Muscle layer of colon (tissue), 2 donors: ENCODE results near the gene LIG3.
"Not testable (repeated sequence)": the region's sequence is repeated elsewhere in the genome, so short reads cannot be mapped to it uniquely, and the experiment has no call there.

Source experiments
- H3K27ac ChIP-seq: one replicate; pipeline ENCODE4 v1.7.0; 2013; ENCODE audit warnings: low read depth, mild to moderate bottlenecking, low read length, moderate library complexity
- H3K27me3 ChIP-seq, 2 donors: one replicate each; pipeline ENCODE4 v1.7.0; 2013; ENCODE audit warnings: low read length in 2 of 2, mild to moderate bottlenecking in 2 of 2; ENCODE audit not compliant: insufficient read depth in 2 of 2, control insufficient read depth in 1 of 2
- H3K36me3 ChIP-seq: one replicate; pipeline ENCODE4 v1.7.0; 2013; ENCODE audit warnings: mild to moderate bottlenecking, low read length; ENCODE audit not compliant: insufficient read depth
- H3K4me1 ChIP-seq: one replicate; pipeline ENCODE4 v1.7.0; 2013; ENCODE audit warnings: mild to moderate bottlenecking, low read length; ENCODE audit not compliant: insufficient read depth
- H3K4me3 ChIP-seq, 2 donors: one replicate each; pipeline ENCODE4 v1.7.0; 2013; ENCODE audit warnings: low read length in 2 of 2, low read depth in 1 of 2, mild to moderate bottlenecking in 1 of 2, moderate library complexity in 1 of 2
- H3K9ac ChIP-seq: one replicate; pipeline ENCODE4 v1.7.0; 2013; ENCODE audit warnings: low read length
- H3K9me3 ChIP-seq: one replicate; pipeline ENCODE4 v1.7.0; 2013; ENCODE audit warnings: mild to moderate bottlenecking, low read length
- donor health status: abdominal sarcoma.
- donor health status: Adenocarcinoma of cecum.

Gene LIG3

DNA sequence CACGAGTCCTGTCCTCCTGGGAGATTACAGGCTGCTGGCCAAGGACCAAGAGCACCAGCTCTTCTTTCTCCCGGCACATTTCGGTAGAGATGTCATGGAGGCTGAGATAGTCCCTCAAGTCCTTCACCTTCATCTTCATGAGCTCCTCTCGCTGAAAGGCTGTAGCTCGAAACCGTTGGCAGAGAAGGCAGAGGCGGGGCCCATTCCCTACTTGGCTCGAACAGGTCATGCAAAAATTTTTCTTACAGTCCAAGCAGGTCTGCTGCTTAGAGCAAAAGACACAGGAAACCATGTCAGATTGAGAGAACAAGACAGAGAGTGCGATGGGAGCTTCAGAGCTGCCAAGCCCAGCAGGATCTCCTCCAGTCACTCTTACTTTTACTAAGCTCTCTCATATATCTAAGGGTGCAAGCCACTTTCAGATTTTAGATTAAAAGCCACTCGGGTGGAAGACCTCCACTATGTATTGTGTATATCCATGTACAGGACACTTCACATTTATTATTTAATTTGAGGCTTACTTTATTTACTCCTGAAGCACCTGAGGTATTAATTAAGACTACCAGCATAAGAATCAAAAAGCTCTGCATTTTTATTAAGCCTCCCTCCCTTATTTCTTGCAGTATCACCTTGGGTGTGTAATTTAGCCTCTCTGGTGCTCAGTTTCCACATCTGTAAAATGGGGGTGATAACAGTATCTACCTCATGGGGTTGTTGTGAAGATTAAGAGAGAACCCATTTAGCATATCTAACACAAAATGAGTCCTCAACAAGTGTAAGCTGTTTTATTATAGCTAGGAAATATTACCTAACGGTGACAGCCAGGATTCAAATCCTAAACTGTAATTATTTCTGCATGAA, 41.4 kb downstream of the LIG3 start:
- Histone ChIP-seq H3K27ac (peak overlapping the region; percentile 95), H3K9ac (peak overlapping the region; percentile 11), H3K36me3 (peaks cover 21% of the 10 kb centered on the region), H3K9me3 (no peaks in the 10 kb centered on the region), H3K4me3 (no peak overlapping the region), H3K4me1 (peaks cover 52% of the 10 kb centered on the region), H3K27me3 (no peaks in the 10 kb centered on the region)

DNA sequence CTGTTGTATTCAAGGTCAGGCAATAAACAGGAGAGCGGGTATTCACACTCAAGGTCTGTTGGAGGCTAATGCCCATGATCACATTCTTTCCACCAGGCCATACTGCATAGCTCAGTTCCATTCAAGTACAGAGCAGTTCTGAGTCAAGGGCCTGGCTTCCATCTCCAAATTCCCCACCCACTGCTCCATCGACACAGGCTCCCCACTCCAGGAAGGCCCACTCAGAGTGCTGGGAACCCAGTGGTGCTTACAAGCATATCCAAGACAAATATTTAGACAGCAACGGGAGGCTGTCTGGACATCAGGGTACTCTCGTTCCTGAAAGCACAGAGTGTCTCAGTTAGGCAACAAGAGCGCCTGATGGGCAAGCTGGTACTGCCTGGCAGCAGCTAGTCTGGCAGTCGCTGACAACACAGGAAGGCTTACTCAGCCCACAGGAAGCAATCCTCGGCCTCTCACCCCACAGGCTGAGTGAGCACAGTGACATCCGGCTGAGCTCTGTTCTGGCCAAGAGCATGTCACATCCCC, 42.3 kb downstream of the LIG3 start:
- Histone ChIP-seq H3K9me3 (no peaks in the 10 kb centered on the region), H3K27ac (peak overlapping the region; percentile 95), H3K4me1 (peaks cover 52% of the 10 kb centered on the region), H3K36me3 (peaks cover 20% of the 10 kb centered on the region), H3K27me3 (no peaks in the 10 kb centered on the region), H3K4me3 (no peak overlapping the region), H3K9ac (peak overlapping the region; percentile 11)

DNA sequence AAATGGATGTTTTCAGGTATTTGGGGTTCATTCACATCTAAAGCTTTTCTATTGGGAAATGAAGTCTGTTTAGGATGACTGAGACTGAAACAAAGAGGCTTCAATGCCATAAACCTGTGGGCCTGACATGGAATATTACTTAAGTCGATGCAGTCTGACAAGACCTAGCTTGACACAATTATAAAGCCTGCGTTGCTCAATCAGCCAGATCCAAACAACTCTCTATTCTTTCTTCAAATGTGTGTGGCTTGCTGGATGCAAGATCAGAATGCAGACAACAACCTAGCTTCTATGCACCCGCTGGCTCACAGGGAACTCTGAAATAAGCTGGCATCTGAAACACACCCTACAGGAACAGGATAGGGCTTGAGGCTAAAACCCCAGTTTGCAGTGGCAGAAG, 43.2 kb downstream of the LIG3 start:
- Histone ChIP-seq H3K27me3 (no peaks in the 10 kb centered on the region), H3K9me3 (no peaks in the 10 kb centered on the region), H3K4me3 (no peak overlapping the region), H3K4me1 (peaks cover 53% of the 10 kb centered on the region), H3K9ac (no peak overlapping the region), H3K36me3 (peaks cover 20% of the 10 kb centered on the region), H3K27ac (peak overlapping the region; percentile 91)

DNA sequence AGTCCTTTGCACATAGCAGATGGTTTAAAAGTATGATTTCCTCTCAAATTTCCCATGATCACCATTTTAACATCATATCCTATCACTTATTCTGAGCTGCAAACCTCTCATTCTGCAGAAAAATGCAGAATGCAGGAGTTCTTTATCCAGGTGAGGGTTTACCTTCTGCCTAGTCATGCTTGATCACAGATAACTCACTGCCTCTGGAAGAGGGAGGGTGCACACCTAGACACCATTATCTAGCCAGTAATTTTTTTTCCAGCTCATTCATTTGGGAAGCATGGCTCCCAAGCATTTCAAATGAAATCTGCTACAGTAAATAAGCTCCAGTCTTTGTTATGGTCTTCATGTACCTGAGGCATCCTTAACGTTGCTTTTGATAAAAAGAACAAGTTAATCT, 45.2 kb downstream of the LIG3 start:
- Histone ChIP-seq H3K4me1 (peaks cover 39% of the 10 kb centered on the region), H3K9ac (no peak overlapping the region), H3K4me3 (no peak overlapping the region), H3K36me3 (peaks cover 14% of the 10 kb centered on the region), H3K9me3 (no peaks in the 10 kb centered on the region), H3K27me3 (no peaks in the 10 kb centered on the region), H3K27ac (no peak overlapping the region)

DNA sequence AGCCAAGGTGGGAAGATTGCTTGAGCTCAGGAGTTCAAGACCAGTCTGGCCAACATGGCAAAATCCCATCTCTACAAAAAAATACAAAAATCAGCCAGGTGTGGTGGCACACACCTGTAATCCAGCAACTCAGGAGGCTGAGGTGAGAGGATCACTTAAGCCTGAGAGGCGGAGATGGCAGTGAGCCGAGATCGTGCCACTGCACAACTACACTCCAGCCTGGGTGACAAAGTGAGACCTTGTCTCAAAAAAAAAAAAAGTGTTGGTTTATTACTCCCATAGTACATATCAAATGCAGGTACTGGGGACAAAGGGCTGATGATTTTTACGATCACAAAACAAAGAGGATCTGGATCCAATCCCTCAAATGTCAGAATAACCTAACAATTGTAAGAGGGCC, 47.8 kb downstream of the LIG3 start:
- H3K36me3 ChIP-seq = peaks cover 10% of the 10 kb centered on the region
- H3K4me1 ChIP-seq = peaks cover 16% of the 10 kb centered on the region
- H3K27ac ChIP-seq, H3K9me3 ChIP-seq, H3K4me3 ChIP-seq, H3K9ac ChIP-seq, H3K27me3 ChIP-seq: not testable (repeated sequence)

DNA sequence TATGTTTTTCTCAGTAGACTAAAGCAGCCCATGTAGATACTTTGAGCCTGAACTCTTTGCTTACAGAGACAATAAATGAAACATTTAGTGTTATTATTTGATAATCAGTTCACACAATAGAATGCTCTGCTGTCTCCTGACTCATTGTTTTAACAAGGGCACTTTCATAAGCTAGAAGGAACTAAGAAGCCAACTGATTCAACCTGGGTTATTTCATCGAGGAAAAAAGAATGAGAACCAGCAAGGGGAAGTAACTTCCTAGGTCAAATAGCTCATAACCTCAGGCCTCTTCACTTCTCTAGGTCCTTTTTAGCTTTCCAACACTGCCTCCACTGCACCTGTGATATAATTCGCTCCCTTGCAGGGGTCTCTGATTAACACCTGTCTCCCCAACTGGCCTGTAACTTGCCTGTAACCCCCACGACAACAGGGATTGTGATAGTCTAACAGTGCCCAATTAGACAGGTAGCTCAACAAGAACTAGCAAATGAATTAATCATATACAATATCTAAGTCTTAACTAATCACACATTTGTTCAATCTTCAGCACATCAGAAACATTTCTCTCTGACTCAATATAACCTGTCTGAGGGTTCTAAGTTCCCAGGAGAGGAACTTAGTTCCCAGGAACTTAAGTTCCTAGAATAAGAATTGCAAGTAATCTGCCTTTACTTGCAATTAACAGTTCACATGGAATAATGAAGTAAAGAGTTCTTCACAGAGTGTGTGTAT, 48.4 kb downstream of the LIG3 start:
- Histone ChIP-seq H3K4me1 (peaks cover 10% of the 10 kb centered on the region), H3K9me3 (no peaks in the 10 kb centered on the region), H3K27ac (no peak overlapping the region), H3K27me3 (no peaks in the 10 kb centered on the region), H3K36me3 (peaks cover 10% of the 10 kb centered on the region), H3K9ac (no peak overlapping the region), H3K4me3 (no peak overlapping the region)

DNA sequence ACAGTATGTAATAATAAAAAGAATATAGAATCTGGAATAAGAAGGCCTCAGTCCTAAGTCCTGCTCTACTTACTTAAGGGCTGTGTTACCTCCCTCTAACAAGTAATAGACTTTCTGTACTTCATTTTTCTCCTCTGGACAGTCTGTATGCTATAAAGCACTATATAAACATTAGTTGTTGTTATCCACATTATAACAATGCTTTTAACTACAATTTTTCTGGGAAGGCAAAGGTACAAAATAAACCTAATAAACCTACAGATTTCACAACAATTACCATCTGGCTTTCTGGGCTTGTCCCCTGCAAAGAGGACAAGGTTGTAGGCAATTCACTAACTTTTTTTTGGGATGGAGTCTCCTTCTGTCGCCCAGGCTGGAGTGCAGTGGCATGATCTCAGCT, 50.5 kb downstream of the LIG3 start:
- H3K36me3 ChIP-seq = peaks cover 7% of the 10 kb centered on the region
- H3K9me3 ChIP-seq = no peaks in the 10 kb centered on the region
- no peak overlapping the region for H3K4me3 ChIP-seq
- peaks cover 8% of the 10 kb centered on the region for H3K4me1 ChIP-seq
- H3K27me3 ChIP-seq = no peaks in the 10 kb centered on the region
- no peak overlapping the region for H3K9ac ChIP-seq
- no peak overlapping the region for H3K27ac ChIP-seq

DNA sequence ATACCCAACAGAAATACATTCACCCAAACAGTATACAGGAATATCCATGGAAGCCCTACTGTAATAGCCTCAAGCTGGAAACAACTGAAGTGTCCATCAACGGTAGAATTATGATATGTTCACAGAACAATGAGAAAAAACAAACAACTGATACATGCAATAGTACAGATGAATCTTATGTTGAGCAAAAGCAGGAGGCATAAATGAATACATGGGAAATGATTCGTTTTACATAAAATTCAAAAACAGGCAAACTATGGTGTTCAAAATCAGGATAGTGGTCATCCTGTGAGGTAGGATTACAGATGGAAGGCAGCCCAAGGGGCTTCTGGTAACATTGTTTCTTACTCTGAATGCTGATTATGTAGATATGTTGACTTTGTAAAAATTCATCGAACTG, 58.1 kb downstream of the LIG3 start:
- Histone ChIP-seq H3K36me3 (peaks cover 4% of the 10 kb centered on the region), H3K4me1 (peaks cover 5% of the 10 kb centered on the region), H3K9me3 (no peaks in the 10 kb centered on the region), H3K27ac (no peak overlapping the region), H3K27me3 (no peaks in the 10 kb centered on the region), H3K9ac (no peak overlapping the region), H3K4me3 (no peak overlapping the region)

DNA sequence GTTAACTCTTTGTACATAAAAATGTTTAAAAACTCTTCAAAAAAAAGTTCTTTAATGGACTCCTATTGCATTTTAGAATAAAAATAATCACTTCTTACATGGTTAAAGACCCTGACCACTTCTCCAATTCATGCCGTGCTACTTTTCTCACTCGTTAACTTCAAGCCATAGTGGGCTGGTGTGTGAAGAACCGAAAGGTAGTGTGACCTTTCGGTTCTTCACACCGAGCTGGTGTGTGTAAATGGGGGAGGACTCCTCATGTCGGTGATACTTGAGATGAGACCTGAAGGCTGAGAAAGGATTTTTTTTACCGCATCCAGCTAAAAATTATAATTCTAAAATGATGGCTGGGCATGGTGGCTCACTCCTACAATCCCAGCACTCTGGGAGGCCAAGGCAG, 61.1 kb downstream of the LIG3 start:
- Histone ChIP-seq H3K4me1 (peaks cover 5% of the 10 kb centered on the region), H3K27me3 (no peaks in the 10 kb centered on the region), H3K4me3 (no peak overlapping the region), H3K9ac (no peak overlapping the region), H3K27ac (no peak overlapping the region), H3K9me3 (no peaks in the 10 kb centered on the region), H3K36me3 (peaks cover 4% of the 10 kb centered on the region)

DNA sequence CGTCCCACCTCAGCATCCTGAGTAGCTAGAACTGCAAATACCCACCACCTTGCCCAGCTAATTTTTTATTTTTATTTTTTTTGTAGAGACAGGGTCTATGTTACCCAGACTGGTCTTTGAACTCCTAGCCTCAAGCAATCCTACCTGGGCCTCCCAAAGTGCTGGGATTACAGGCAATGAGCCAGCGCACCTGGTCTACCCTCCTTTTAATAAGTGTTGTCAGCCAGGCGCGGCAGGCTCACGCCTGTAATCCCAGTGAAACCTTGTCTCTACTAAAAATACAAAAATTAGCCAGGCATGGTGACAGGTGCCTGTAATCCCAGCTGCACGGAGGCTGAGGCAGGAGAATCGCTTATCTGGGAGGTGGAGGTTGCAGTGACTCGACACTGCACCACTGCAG, 63.9 kb downstream of the LIG3 start:
- Histone ChIP-seq H3K27ac (no peak overlapping the region), H3K9me3 (no peaks in the 10 kb centered on the region), H3K4me3 (no peak overlapping the region), H3K27me3 (no peaks in the 10 kb centered on the region), H3K4me1 (peaks cover 5% of the 10 kb centered on the region), H3K36me3 (peaks cover 4% of the 10 kb centered on the region), H3K9ac (no peak overlapping the region)

DNA sequence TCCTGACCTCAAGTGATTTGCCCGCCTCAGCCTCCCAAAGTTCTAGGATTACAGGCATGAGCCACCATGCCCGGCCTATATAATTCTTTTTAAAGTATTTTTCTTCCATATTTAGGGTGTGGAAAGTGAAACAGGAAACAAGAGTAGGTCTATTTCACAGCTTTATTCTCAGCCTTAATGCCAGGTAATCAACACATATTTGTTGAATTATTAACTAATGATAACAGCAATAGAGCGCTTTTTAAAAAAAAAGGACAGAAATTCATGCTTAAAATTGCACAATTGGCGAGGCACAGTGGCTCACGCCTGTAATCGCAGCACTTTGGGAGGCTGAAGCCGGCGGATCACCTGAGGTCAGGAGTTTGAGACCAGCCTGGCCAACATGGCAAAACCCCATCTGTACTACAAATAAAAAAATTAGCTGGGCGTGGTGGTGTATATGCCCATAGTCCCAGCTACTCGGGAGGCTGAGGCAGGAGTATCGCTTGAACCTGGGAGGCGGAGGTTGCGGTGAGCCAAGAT, 65.2 kb downstream of the LIG3 start:
- not testable (repeated sequence) for H3K27ac ChIP-seq, H3K4me3 ChIP-seq, H3K4me1 ChIP-seq, H3K36me3 ChIP-seq, H3K27me3 ChIP-seq, H3K9me3 ChIP-seq, H3K9ac ChIP-seq
